Astrocyte of the spinal cord (primary cell): ENCODE data around the gene TIMM22.
A peak's percentile ranks its signal among the peaks of the same experiment; 100 is the strongest.

Source experiments
- DNase-seq: peaks from one replicate; pipeline ENCODE4 v3.0.0; 2011; ENCODE audit warnings: low read depth, low spot score
- H3K4me3 ChIP-seq: 2 replicates; pipeline ENCODE4 v1.5.1; 2011; ENCODE audit warnings: low read depth, mild to moderate bottlenecking, low read length, moderate library complexity
- in situ Hi-C: cut with HindIII; loops from 2 replicates; pipeline ENCODE4 v1.10.0; 2017; ENCODE audit warnings: low sequenced_read_pairs
- TF ChIP-seq, protein P1 (sequence below): IDR thresholded peaks from 2 replicates; pipeline ENCODE4 v1.5.1; 2012; ENCODE audit warnings: low read depth, mild to moderate bottlenecking, low read length, inconsistent platforms

The TIMM22 gene

DNA sequence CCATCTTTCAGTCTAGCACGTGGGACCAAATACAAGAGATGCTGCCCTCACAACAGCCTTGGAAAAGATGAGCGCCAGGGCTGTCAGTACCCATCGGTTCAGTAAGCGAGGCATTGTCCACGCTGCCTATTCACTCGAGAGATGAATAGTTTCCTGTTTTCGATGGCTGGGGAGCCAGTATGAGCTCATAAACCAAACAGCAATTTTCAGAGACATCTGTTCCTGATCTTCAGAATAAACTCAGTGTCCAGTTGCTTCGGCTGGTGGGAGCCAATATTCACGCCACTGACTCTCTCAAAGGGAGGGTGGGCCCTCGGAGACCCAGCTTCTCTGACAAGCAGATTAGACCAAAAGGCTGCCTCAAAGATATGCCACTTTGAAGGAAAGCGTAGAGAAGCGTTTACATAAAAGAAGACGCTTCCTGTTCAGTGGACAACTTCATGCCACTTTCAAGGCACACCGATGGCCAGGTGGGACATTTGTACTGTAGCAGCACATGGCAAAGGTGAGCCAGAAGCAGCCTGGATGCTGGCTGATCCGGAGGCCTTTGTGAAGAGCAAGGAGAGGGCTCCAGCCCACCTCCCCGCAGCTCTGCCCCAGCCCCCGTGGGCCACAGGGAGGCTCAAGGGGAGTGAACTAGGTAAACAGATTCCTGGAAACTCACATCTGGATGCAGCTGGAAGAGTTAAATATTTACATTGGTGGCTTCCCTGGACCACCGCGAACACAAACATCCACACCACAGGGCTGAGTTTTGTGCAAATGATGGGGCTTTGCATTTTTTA, 6.0 kb downstream of the TIMM22 start:
- TF ChIP-seq, protein P1, sequence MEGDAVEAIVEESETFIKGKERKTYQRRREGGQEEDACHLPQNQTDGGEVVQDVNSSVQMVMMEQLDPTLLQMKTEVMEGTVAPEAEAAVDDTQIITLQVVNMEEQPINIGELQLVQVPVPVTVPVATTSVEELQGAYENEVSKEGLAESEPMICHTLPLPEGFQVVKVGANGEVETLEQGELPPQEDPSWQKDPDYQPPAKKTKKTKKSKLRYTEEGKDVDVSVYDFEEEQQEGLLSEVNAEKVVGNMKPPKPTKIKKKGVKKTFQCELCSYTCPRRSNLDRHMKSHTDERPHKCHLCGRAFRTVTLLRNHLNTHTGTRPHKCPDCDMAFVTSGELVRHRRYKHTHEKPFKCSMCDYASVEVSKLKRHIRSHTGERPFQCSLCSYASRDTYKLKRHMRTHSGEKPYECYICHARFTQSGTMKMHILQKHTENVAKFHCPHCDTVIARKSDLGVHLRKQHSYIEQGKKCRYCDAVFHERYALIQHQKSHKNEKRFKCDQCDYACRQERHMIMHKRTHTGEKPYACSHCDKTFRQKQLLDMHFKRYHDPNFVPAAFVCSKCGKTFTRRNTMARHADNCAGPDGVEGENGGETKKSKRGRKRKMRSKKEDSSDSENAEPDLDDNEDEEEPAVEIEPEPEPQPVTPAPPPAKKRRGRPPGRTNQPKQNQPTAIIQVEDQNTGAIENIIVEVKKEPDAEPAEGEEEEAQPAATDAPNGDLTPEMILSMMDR, result no peak
- no peak overlapping the region for H3K4me3 ChIP-seq
- in situ Hi-C loops, result no loop called here
- DNase-seq, result peak; percentile 86

DNA sequence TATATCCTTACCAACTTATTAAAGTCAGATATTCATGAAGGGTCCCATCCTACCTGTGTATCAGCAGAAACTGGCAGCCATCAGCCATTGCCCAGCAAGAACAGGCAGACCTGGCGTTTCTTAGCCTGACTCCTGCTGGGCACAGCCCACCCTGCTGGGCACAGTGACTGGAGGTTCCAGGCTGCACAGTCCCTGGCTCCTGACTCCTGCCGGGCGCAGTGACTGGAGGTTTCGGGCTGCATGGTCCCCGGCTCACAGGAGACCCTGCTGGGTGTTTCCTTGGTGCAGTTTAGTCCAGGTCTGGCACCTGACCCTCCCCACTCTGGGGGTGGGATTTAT, 6.7 kb downstream of the TIMM22 start:
- DNase-seq, result no peak
- TF ChIP-seq, protein P1, result no peak
- in situ Hi-C loops, result no loop called here
- H3K4me3 ChIP-seq, result no peak overlapping the region

DNA sequence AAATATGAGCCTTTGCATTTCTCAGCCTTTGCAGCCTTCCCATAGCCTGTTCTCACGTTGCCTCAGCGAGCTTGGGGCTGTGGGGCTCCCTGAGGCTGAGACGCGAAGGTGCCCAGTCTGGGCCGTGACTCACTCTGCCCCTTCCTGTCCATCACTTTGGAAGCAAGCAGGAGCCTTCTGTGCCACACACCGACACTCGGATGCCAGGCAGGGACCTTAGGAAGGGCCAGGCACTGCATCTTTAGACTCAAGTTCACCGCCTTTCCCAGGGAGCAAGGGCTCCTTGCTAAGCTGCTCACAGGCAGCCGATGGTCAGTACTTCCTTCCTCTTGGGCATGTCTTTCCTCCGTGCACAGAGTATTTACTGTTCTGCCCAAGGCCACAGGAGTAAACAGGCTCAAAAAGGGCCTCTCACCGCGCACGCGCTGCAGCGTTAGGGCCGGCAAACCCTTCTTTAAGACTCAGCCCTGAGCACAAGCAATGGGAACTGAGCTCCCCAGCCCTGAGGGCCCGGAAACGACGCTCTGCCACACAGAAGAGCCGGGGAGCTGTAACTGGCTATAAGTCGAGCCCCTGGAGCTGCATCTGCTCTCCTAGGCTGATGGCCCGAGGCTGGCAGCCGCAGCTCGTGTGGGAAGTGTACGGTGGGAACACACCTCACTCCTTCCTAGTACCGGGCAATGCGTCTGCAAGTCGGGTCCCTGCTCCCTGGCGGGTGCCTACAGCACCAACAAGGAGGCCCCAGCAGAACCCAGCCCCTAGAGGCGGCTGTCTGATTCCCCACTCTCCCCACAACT, 7.2 kb downstream of the TIMM22 start:
- no peak for DNase-seq
- in situ Hi-C loops, result no loop called here
- TF ChIP-seq, protein P1, result no peak
- no peak overlapping the region for H3K4me3 ChIP-seq

DNA sequence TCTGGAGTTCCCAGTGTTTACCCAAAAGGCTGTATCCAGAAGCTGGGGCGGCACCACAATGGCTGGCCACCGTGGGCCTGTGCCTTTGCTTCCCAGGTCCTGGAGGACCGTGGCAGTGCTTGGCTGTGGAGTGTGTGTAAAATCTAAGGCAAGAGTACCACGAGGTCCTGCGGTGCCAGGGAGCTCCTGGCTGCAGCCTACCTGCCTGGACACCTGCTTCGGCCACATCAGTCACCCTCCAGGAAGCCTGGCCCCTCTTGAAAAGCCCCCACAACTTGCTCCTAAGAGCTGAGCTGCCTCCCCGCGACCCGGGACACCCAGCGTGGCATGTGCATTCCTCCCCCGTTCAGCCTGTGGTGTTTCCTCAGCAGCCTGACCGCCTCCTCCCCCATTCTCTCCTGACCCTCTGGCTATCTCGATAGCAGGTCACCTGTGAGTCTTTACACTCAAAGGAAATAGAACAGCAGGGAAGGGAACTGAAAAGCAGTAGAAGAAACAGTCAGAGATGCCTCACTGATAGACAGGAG, 7.9 kb downstream of the TIMM22 start:
- TF ChIP-seq, protein P1, result no peak
- no peak overlapping the region for H3K4me3 ChIP-seq
- DNase-seq, result no peak
- in situ Hi-C loops, result no loop called here

DNA sequence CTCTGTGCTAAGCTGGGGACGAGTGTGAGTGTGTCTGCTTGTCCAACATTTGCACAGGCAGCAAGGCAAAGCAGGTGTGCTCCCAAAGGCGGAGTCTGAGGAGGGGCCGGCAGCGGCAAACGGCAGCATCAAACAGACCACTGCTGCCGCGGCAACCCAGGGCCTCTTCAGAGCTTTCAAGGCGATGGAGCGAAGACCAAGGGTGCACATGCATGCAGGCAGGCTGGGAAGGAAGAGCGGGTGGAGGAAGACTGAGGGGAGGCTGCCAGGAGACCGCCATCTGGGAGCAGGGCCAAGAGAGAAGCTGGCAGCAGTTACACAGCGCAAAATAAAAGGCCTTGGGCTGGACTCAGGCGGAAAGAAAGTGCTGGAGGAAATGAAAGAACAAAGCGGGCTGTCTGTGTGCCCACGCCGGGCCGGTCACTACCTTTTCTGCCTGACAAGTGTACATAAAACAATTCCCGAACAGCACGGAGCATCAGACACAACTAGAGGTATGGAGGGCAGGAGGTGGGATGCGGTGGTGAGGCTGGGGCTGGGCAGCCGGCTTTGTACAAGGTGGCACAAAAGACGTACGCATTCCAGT, 8.5 kb downstream of the TIMM22 start:
- DNase-seq, result peak; percentile 85
- in situ Hi-C loops, result no loop called here
- TF ChIP-seq, protein P1, result no peak
- H3K4me3 ChIP-seq, result no peak overlapping the region

DNA sequence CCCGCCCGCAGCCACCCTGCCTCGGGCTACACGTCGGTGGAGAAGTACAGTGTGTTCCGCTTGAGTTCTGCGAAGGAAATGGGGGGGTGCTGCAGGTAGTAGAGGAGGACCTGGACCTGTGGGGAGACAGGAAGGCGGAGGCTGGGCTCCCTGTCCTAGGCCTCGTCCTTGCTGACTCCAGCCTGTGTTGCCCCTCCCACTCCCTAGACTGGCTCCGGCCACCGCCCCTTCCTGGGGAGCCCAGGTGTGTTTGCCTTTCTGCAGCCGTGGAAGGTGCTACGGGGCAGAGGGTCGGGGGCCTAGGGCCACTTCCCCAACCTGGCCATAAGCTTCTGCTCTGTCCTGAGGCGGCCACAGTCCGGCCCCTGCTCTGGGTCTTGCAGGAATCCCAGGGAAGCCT, 9.1 kb downstream of the TIMM22 start:
- TF ChIP-seq, protein P1, result no peak
- in situ Hi-C loops, result no loop called here
- H3K4me3 ChIP-seq, result no peak overlapping the region
- no peak for DNase-seq
